ENCODE measurements around the gene MAP6. TPM values are rescaled to one million over a fixed set of nuclear protein-coding genes. Genes with fewer than 3 reads are reported as not detected.
"Not testable (repeated sequence)": the region's sequence is repeated elsewhere in the genome, so short reads cannot be mapped to it uniquely, and the experiment has no call there.

Gene MAP6
- polyA plus RNA-seq (ENCODE audit: insufficient read length in 4 of 4) = 10 to 100 TPM in 2 of 4 donors, 1 to 10 TPM in 2; 8.0 to 11.7 (median 9.8) TPM

GRCh38 chr11:75668451-75669297, at the start of gene MAP6:
MAP6 (minus strand) TSS chr11:75669038; CDS start chr11:75668369, 669 bp downstream.
- DNase-seq (ENCODE audit: low read depth in 4 of 4, low spot score in 3 of 4) = no peak

GRCh38 chr11:75717608-75718418, 49.0 kb upstream of the MAP6 start, which contains the start of gene MOGAT2:
MOGAT2 (plus strand) TSS chr11:75717838; CDS start chr11:75717889, 51 bp downstream.
- DNase-seq (ENCODE audit: low read depth in 4 of 4, low spot score in 3 of 4) = no peak

- DNase-seq (ENCODE audit: low read depth in 4 of 4, low spot score in 3 of 4) = no peak
Observed at GRCh38 chr11:75716659-75717058, 47.8 kb upstream of the MAP6 start.

GRCh38 chr11:75715688-75716087, 46.9 kb upstream of the MAP6 start:
- no peak for DNase-seq (ENCODE audit: low read depth in 4 of 4, low spot score in 3 of 4)

GRCh38 chr11:75714211-75714610, 45.4 kb upstream of the MAP6 start:
- no peak for DNase-seq (ENCODE audit: low read depth in 4 of 4, low spot score in 3 of 4)

- DNase-seq (ENCODE audit: low read depth in 4 of 4, low spot score in 3 of 4) = peak; percentile 31 to 51 (median 44)
Observed at GRCh38 chr11:75706260-75706729, 37.5 kb upstream of the MAP6 start.

GRCh38 chr11:75705541-75705940, 36.7 kb upstream of the MAP6 start:
- DNase-seq (ENCODE audit: low read depth in 4 of 4, low spot score in 3 of 4) = no peak

GRCh38 chr11:75703695-75704237, 34.9 kb upstream of the MAP6 start:
- DNase-seq (ENCODE audit: low read depth in 4 of 4, low spot score in 3 of 4) = no peak

GRCh38 chr11:75700940-75701339, 32.1 kb upstream of the MAP6 start:
- DNase-seq (ENCODE audit: low read depth in 4 of 4, low spot score in 3 of 4) = no peak

- no peak for DNase-seq (ENCODE audit: low read depth in 4 of 4, low spot score in 3 of 4)
Observed at GRCh38 chr11:75697906-75698581, 29.2 kb upstream of the MAP6 start.

- no peak for DNase-seq (ENCODE audit: low read depth in 4 of 4, low spot score in 3 of 4)
Observed at GRCh38 chr11:75691804-75692203, 23.0 kb upstream of the MAP6 start.

- DNase-seq (ENCODE audit: low read depth in 4 of 4, low spot score in 3 of 4) = no peak
Observed at GRCh38 chr11:75689863-75690609, 21.2 kb upstream of the MAP6 start.

GRCh38 chr11:75683856-75684255, 15.0 kb upstream of the MAP6 start:
- DNase-seq (ENCODE audit: low read depth in 4 of 4, low spot score in 3 of 4) = not testable (repeated sequence)

- no peak for DNase-seq (ENCODE audit: low read depth in 4 of 4, low spot score in 3 of 4)
Observed at GRCh38 chr11:75679566-75679965, 10.7 kb upstream of the MAP6 start.

GRCh38 chr11:75678620-75679259, 9.9 kb upstream of the MAP6 start:
- no peak for DNase-seq (ENCODE audit: low read depth in 4 of 4, low spot score in 3 of 4)

GRCh38 chr11:75677909-75678308, 9.1 kb upstream of the MAP6 start:
- DNase-seq (ENCODE audit: low read depth in 4 of 4, low spot score in 3 of 4) = no peak

GRCh38 chr11:75677275-75677674, 8.4 kb upstream of the MAP6 start:
- DNase-seq (ENCODE audit: low read depth in 4 of 4, low spot score in 3 of 4) = no peak

GRCh38 chr11:75673977-75674582, 5.2 kb upstream of the MAP6 start:
- DNase-seq (ENCODE audit: low read depth in 4 of 4, low spot score in 3 of 4) = no peak

Measured in right renal pelvis (tissue), 4 donors.